HG03571 (cell line): ENCODE results near the gene SEMA4B.

ENCODE experiments used
- ATAC-seq: cut with Tn5 transposase; IDR thresholded peaks from one replicate; pipeline ENCODE4 v1.9.1; 2021; ENCODE audit not compliant: unreplicated experiment

SEMA4B gene

DNA sequence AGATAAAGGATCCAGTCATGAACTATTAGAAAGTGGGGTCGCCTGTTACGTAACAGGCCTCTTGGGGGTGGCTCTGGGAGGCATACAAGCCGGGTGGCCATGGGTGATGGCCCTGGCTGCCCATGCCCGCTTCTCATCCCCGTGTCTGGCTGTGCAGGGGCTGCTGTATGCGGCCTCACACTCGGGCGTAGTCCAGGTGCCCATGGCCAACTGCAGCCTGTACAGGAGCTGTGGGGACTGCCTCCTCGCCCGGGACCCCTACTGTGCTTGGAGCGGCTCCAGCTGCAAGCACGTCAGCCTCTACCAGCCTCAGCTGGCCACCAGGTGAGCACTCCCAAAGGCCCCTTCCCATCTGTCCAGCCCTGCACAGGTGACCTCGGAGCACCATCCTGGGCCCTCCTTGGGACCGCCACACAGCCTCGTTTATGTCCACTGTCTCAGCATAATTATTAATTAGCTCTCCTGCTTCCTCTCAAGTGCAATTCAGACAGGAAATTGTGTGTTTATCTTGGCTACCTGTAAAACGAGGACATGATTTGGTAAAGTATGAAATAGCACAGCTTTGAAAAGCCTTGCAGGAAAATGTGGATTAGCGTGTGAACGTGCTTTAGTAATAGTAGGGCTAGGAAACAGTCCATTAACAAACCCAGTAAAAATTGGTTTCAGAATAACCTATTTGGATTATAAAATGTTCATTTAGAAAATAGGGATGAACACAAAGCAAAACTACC is 24.5 kb downstream of the SEMA4B start:
- no peak for ATAC-seq

DNA sequence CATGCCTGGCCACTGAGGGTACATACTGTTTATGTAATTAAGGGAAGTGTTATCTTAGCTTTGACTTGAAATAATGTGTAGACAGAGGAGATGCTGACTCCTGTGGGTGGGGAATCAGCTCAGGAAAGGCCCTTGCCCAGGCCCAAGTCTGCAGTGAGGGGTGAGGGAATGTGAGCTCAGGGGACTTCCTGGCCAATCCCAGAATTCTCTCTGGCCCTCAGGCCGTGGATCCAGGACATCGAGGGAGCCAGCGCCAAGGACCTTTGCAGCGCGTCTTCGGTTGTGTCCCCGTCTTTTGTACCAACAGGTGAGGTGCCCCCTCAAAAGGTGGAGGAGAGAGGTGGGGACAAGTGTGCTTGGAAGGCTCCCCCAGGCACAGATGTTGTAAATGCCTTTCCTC is 26.2 kb downstream of the SEMA4B start:
- ATAC-seq, result no peak

DNA sequence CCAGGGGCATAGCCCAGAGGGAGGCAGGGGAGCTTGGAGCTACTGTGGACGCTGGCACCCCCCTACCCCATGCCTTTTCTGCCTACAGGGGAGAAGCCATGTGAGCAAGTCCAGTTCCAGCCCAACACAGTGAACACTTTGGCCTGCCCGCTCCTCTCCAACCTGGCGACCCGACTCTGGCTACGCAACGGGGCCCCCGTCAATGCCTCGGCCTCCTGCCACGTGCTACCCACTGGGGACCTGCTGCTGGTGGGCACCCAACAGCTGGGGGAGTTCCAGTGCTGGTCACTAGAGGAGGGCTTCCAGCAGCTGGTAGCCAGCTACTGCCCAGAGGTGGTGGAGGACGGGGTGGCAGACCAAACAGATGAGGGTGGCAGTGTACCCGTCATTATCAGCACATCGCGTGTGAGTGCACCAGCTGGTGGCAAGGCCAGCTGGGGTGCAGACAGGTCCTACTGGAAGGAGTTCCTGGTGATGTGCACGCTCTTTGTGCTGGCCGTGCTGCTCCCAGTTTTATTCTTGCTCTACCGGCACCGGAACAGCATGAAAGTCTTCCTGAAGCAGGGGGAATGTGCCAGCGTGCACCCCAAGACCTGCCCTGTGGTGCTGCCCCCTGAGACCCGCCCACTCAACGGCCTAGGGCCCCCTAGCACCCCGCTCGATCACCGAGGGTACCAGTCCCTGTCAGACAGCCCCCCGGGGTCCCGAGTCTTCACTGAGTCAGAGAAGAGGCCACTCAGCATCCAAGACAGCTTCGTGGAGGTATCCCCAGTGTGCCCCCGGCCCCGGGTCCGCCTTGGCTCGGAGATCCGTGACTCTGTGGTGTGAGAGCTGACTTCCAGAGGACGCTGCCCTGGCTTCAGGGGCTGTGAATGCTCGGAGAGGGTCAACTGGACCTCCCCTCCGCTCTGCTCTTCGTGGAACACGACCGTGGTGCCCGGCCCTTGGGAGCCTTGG is 27.0 kb downstream of the SEMA4B start:
- no peak for ATAC-seq

DNA sequence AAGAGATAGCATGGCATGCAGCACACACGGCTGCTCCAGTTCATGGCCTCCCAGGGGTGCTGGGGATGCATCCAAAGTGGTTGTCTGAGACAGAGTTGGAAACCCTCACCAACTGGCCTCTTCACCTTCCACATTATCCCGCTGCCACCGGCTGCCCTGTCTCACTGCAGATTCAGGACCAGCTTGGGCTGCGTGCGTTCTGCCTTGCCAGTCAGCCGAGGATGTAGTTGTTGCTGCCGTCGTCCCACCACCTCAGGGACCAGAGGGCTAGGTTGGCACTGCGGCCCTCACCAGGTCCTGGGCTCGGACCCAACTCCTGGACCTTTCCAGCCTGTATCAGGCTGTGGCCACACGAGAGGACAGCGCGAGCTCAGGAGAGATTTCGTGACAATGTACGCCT is 27.8 kb downstream of the SEMA4B start:
- ATAC-seq, result no peak

DNA sequence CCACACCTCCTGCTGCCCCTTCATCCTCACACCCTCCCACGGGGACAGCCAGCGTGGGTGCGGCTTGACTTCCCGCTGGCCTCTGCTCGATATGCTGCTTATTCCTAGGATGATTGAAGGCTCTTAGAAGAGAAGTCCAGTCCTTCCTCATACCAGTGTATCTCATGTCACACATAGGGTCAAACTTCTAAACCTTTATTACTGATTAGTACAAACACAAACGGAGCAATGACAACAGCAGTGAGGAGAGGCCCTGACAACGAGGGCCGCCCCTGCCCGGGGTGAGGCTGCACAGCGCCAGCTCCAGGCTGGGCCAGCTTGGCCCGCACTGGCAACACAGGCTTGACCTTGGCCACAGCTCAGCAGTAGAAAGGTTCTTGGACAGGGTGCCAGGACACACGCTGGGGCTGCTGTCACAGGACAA is 29.0 kb downstream of the SEMA4B start:
- no peak for ATAC-seq

DNA sequence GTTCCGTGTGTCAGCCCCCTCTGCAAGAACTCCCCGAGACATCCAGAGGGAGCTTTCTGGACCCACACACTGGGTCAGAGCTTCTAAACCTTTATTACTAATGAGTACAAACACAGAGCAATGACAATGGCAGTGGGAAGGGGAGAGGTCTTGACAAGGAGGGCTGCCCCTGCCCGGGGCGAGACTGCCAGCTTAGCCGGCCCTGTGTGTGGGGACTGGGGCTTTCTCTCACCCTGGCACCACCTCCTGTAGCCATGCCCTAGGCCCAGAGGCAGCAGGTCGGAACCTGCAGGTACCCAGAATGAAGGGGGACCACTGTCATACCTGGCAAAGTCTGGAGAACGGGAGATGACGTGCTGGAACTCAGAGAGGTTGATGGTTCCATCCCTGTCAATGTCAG is 29.5 kb downstream of the SEMA4B start:
- ATAC-seq, result no peak

DNA sequence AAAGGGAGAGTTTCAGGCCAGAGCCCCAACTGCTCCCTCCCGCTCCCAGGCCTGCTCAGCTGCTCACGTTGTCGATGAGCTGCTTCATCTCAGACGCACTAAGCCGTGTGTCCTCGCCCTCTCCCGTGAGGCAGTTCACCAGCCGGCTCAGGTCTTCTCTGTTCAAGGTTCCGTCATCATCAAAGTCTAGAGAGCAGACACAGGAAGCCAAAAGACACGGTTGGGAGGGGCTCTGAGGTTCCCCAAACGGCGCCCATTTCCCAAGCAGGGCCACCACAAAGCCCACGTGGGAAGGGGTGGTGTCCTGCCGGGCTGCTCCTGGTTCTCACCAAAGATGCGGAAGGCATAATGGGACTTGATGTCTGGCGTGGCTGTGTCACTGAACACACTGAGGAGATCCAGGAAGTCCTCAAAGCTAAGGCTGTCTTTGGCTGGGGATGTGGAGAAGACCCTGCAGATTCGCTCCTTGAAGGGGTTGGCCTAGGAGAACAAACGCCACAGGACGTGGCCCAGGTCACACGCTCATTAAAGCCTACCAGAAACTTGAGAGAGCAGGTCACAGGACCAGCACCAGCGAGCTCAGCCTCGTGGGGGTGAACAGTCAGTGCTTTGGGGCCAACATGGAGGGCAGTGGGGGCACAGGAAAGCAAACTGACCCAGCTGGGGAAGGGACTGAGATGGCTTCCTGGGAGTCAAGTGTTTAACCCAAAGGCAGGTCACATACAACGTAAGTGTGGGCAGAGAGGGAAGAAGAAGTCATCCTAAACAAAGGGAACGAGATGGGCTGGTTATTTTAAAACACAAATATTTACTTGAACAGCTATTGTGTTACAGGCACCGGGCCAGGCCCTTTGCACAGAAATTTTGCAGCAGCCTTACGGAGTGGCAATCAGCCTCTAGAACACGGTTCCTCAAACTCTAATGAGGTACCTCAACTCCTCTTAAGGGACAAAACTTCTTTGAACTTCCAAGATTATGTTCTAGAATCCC is 30.2 kb downstream of the SEMA4B start:
- ATAC-seq, result no peak

DNA sequence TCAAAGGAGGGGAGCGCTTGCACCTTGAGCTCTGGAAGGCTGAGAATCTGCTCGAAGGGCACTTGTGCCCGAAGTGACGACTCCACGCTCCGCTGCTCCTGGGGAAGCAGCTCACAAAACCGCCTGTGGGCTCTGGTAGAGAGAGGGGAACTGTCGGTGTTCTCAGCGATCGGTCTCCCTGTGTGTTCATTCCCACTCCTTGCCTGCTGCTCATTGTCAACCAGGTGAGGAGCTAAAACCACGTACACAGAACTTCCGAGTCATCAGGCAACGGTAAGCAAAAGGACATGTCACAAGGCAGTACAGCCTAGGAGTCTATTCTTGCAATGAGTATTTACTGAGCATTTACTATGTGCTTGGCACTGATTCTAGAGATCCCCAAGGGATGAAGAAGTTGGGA is 31.1 kb downstream of the SEMA4B start:
- ATAC-seq, result no peak

DNA sequence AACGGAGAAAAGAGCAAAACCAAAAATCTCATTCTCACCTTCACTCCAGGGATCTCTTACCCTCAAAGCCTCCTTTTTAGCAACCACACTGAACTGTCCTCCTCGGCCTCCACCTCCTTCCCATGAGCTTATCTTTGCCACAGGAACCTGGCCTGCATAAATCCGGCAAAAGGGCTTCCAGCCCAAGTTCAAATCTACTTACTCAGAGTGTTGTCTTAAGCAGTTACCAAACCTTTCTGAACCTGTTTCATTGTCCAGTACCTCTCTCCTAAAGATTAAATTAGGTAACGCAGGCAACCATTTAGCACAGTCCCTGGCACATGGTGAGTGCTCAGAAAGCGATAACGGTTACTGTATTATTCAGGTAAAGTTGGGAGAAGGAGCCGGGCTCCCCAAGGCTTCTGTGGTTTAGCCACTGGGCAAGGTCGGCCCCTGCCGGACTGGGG is 31.8 kb downstream of the SEMA4B start:
- no peak for ATAC-seq

DNA sequence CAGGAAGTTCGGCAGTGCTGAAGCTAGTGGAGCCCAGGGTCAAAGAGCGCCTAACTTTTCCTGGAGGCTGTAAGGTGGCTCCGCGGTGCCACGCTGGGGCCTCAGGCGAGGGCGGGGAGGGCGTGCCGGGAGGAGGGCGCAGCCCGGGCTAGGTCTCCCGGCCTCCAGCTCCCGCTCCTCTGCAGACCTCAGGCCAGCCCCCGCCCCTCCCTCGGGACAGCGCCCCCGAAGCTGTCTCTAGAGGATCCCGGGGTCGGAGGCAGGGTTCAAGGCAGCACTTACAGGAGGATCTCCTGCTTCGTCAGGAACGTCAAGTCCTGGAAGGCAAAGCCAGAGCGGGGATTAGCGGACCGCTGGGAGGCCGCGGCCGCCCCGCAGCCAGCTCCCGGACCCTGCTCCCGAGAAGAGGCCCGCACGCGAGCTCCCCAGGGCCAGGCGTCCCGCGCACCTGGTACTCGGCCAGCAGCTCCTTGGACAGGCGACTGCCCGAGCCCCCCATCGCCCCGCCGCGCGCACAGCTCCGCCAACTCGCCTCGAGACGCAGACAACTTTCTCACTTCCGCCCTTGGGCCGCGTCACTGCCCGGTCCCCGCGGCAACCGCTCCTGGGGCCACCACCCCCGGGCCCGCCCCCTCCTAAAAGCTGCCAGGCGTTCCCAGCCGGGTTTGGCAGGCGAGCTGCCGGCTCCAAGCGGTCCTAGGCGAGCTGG is 32.4 kb downstream of the SEMA4B start, which contains the start of gene CIB1:
Gene CIB1 (minus strand): TSS at position 555 of the 709 bp plus-strand sequence. CDS start 56 bp downstream, at position 499.
- peak; percentile 87 for ATAC-seq

DNA sequence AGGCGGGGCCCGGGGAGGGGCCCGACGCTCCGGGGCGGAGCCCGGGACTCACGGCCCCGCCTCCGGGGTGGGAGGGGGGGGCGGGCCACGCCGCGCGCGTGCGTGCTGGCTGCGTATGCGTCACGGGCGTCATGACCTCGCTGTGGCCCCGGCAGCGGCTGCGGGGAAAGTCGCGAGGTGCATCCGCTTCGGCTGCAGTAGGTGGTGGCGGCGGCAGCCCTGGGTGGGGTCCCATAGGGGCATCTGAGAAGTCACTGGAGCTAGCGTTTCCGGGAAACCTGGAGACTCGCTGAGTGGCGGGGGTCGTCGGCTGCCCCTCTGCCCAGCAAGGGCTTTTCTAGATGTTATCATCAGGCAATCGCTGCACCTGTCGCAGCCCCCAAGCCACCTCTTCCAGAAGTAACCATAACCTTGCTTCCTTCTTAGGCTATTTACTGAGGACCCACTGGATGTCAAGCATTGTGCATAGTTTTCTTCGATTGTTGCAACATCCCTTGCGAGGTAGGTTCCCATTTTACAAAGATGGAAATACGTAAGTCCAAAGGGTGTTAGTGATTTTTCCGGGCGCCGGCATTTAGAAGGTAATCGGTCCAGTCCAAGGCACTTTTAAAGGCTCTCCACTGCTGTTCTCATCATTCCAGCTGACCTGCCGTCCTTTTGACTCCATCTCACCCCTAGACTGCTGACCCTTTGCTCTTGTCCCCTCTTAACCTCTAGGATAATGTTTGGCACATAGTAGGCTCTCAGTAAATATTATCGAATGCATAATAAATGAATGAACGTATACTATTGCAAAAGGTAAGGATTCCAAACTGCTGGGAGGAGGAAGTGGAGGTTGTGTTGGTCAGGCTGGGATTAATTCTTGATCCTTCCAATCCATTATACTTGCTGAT is 33.2 kb downstream of the SEMA4B start, which contains the start of gene GDPGP1:
Gene GDPGP1 (plus strand): TSS at position 114 of the 893 bp plus-strand sequence. CDS start 6,700 bp downstream, outside the sequence.
- no peak for ATAC-seq

DNA sequence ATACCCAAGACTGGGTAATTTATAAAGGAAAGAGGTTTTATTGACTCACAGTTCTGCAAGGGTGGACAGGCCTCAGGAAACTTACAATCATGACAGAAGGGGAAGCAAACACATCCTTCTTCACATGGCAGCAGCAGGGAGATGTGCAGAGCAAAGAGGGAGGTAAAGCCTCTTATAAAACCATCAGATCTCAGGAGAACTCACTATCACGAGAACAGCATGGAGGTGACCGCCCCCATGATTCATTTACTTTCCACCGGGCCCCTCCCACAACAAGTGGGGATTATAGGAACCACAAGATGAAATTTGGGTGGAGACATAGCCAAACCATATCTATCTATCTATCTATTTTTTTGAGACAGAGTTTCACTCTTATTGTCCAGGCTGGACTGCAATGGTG is 38.2 kb downstream of the SEMA4B start:
- no peak for ATAC-seq

DNA sequence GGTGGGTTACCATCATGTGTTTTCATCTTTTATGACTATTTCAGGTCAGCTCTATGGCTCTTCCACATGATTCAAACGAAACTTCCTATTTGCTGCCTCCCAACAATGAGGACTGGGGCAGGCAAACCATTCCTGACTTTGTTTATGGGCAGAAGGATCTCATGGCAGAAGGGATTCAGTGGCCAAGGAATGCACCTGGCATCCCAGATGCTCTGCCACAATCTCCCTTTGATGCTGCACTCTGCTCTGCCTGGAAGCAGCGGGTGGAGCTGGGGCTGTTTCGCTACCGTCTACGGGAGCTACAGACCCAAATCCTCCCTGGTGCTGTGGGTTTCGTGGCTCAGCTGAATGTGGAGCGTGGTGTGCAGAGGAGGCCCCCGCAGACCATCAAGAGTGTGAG is 39.7 kb downstream of the SEMA4B start:
- no peak for ATAC-seq

DNA sequence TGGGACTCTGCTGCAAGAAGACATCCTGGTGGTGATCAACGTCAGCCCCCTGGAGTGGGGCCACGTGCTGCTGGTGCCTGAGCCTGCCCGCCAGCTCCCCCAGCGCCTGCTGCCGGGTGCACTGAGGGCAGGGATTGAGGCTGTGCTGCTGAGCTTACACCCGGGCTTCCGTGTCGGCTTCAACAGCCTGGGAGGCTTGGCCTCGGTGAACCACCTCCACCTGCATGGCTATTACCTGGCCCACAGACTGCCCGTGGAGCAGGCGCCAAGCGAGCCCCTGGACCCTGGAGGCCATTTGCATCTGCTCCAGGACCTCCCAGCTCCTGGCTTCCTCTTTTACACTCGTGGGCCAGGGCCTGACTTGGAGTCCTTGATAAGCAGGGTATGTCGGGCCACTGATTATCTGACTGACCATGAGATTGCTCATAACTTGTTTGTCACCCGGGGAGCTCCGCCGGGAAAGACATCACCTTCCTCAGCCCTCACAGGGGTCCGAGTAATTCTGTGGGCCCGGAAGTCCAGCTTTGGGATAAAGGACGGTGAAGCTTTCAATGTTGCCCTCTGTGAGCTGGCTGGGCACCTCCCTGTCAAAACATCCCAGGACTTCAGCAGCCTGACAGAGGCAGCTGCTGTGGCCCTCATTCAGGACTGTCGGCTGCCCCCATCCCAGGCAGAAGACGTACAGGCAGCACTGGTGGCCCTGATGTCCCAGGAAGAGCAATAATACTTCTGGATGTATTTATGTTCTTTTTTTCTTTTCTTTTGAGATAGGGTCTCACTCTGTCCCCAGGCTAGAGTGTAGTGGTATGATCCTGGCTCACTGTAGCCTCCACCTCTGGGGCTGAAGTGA is 40.4 kb downstream of the SEMA4B start:
- ATAC-seq, result no peak

DNA sequence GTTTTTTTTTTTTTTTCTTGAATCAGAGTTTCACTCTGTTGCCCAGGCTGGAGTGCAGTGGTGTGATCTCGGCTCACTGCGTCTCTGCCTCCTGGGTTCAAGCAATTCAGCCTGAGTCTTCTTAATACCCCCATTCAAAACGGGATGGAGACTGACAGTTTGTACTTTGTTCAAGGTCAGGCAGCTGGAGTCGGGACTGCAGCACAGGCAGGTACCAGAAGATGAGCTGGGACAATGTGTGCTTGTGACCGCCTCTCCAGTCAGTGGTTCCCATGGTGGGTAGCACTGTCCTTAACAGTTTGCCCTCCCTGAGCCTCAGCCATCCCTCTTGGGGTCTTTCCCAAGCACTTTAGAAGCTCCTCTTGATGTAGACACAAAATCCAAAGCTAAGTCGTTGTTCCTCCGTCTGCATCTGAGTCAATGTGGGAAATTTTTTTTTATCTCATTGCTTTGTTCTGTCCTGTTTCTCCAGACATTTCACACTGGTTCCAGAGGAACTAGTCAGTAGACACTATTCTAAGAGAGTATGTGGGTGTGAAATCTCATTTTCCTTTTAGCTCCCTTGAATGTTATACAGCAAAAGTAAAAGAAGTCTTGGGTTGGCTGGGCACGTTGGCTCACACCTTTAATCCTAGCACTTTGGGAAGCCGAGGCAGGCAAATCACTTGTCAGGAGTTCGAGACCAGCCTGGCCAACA is 43.0 kb downstream of the SEMA4B start:
- ATAC-seq, result no peak

DNA sequence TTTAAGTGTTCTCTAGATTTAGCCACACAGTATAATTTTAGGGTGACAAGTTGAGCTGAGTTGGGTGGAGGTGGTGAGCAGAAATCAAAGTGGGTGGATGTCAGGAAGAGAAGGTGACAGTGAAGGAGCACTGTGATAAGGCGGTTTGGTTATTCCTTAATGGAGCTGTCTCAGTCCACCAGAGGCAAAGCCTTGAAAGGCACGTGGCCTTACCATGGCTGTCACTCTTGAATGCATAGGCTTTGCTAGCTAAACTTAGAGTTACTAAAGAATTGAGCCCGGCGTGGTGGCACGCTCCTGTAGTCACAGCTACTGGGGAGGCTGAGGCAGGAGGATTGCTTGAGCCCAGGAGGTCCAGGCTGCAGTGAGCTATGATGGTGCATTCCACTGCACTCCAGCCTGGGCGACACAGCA is 47.7 kb downstream of the SEMA4B start:
- no peak for ATAC-seq

DNA sequence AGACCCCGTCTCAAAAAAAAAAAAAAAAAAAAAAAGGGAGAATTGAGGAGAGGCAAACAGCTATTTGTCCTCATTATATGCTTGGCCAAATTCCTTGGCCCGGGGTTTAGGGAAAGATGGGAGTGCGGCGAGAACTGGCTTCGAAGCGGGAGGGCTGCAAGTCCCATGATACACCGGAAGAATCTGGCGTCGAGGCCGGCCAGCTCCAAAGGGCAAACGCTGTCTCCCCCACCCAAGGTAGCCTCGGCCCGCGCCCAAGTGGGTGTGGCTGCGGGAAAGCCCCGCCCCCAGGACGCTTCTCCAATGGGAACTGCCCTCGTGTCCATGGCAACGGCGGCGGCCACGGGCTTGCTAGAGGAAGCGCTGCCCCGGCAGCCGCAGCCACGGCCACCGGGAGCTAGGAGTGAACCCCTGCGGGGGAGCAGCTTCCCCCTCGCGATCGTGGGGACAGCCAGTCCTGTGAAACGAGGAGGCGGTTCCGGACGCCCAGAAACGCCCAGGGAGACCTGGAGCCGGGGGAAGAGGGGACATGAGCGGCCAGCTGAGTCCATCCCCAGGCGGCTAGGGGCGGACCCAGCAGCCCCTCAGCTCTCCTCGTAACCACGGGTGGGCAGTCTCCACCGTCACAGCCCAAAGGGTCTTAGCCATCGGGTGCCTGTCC is 48.2 kb downstream of the SEMA4B start, which contains the start of gene TTLL13:
Gene TTLL13 (plus strand): TSS at position 354 of the 661 bp plus-strand sequence. CDS start 1,075 bp downstream, outside the sequence.
- ATAC-seq, result peak; percentile 75
